ENCODE data around the gene PCDHGA9.
A peak's percentile ranks its signal among the peaks of the same experiment; 100 is the strongest.
"Not testable (repeated sequence)": the region's sequence is repeated elsewhere in the genome, so short reads cannot be mapped to it uniquely, and the experiment has no call there.

Gene PCDHGA9

DNA sequence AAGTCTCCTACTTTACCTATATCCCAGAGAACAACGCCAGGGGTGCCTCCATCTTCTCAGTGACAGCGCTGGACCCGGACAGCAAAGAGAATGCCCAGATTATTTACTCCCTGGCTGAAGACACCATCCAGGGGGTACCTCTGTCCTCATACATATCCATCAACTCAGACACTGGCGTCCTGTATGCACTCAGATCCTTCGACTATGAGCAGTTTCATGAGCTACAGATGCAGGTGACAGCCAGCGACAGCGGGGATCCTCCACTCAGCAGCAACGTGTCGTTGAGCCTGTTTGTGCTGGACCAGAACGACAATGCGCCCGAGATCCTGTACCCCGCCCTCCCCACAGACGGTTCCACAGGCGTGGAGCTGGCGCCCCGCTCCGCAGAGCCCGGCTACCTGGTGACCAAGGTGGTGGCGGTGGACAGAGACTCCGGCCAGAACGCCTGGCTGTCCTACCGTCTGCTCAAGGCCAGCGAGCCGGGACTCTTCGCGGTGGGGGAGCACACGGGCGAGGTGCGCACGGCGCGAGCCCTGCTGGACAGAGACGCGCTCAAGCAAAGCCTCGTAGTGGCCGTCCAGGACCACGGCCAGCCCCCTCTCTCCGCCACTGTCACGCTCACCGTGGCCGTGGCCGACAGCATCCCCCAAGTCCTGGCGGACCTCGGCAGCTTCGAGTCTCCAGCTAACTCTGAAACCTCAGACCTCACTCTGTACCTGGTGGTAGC lies 12.1 kb downstream of the PCDHGA9 start:
- DNase-seq, result not testable (repeated sequence)

- not testable (repeated sequence) for DNase-seq
Measured at GRCh38 chr5:141415275-141415618, 12.7 kb downstream of the PCDHGA9 start.

DNA sequence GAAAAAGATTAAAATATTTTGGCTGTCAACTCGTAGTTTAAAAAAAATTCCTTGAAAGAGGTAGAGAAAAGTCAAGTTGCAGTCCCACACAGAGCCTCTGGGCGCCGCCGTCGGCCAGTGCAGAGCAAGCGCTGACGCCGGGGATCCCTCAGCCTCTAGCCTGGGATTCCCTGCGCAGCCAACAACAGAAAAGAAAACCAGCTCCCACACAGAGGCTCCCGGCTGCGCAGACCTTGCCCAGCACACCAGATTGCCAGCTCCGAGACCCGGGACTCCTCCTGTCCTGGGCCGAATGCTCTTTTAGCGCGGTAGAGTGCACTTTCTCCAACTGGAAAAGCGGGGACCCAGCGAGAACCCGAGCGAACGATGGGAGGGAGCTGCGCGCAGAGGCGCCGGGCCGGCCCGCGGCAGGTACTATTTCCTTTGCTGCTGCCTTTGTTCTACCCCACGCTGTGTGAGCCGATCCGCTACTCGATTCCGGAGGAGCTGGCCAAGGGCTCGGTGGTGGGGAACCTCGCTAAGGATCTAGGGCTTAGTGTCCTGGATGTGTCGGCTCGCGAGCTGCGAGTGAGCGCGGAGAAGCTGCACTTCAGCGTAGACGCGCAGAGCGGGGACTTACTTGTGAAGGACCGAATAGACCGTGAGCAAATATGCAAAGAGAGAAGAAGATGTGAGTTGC lies 15.1 kb downstream of the PCDHGA9 start, which contains the start of gene PCDHGB7:
TSS of gene PCDHGB7 (plus strand) at position 184 of the 679 bp plus-strand sequence. CDS start at position 367, 183 bp downstream.
- peak; percentile 46 to 48 for DNase-seq

GRCh38 chr5:141419074-141419880 lies 16.7 kb downstream of the PCDHGA9 start:
- DNase-seq, result no peak

DNA sequence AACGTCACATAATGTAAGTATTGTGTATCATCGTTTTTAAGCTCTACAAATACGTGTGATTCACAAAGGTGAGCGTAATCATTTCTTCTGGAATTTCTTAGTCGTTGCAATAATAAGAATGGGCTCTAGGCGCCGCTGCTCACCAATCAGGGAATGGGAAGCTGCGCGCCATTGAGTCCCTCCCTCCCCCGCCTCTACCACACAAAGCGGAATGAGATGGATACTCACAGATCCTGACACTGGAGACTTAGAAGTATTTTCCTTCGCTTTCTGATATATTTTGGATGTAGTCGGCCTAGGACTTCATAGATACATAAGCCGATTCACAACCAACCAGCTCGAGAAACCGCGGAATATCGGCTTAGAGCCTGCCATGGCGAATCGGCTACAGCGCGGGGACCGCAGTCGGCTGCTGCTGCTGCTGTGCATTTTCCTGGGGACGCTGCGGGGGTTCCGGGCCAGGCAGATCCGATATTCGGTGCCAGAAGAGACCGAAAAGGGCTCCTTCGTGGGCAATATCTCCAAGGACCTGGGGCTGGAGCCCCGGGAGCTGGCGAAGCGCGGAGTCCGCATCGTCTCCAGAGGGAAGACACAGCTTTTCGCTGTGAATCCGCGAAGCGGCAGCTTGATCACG lies 18.4 kb downstream of the PCDHGA9 start, which contains the start of gene PCDHGA11:
TSS of gene PCDHGA11 (plus strand) at position 197 of the 634 bp plus-strand sequence. CDS start at position 374, 177 bp downstream.
- peak; percentile 43 to 57 for DNase-seq

DNA sequence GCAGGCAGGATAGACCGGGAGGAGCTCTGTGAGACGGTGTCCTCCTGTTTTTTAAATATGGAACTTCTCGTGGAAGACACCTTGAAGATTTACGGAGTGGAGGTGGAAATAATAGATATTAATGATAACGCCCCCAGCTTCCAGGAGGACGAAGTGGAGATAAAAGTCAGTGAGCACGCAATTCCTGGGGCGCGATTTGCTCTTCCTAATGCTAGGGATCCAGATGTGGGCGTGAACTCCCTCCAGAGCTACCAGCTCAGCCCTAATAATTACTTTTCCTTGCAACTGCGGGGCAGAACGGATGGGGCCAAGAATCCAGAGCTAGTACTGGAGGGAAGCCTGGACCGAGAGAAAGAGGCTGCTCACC lies 18.9 kb downstream of the PCDHGA9 start:
- no peak for DNase-seq

GRCh38 chr5:141422742-141423291 lies 20.2 kb downstream of the PCDHGA9 start:
- DNase-seq, result no peak

DNA sequence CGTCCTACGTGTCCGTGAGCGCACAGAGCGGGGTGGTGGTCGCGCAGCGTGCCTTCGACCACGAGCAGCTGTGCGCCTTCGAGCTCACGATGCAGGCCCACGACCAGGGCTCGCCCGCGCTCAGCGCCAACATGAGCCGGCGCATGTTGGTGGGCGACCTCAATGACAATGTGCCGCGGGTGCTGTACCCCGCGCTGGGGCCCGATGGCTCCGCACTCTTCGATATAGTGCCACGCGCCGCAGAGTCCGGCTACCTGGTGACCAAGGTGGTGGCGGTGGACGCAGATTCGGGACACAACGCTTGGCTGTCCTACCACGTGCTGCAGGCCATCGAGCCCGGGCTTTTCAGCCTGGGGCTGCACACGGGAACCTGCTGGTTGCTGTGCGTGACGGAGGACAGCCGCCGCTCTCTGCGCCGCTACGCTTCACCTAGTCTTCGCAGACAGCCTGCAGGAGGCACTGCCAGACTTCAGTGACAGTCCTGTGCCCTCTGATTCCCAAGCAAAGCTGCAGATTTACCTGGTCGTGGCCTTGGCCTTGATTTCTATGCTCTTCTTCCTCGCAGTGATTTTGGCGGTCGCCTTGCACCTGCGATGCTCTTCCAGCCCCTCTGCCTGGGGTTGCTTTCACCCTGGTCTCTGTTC lies 25.3 kb downstream of the PCDHGA9 start:
- DNase-seq, result no peak

GRCh38 chr5:141430332-141431113 lies 27.9 kb downstream of the PCDHGA9 start, which contains the start of gene PCDHGA12:
TSS of gene PCDHGA12 (plus strand) at chr5:141430507. CDS start at chr5:141430760, 253 bp downstream.
- DNase-seq, result peak; percentile 29 to 38

- DNase-seq, result no peak
Measured at GRCh38 chr5:141431286-141431685, 28.7 kb downstream of the PCDHGA9 start.

DNA sequence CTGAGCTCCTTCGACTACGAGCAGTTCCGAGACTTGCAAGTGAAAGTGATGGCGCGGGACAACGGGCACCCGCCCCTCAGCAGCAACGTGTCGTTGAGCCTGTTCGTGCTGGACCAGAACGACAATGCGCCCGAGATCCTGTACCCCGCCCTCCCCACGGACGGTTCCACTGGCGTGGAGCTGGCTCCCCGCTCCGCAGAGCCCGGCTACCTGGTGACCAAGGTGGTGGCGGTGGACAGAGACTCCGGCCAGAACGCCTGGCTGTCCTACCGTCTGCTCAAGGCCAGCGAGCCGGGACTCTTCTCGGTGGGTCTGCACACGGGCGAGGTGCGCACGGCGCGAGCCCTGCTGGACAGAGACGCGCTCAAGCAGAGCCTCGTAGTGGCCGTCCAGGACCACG lies 29.7 kb downstream of the PCDHGA9 start:
- not testable (repeated sequence) for DNase-seq

DNA sequence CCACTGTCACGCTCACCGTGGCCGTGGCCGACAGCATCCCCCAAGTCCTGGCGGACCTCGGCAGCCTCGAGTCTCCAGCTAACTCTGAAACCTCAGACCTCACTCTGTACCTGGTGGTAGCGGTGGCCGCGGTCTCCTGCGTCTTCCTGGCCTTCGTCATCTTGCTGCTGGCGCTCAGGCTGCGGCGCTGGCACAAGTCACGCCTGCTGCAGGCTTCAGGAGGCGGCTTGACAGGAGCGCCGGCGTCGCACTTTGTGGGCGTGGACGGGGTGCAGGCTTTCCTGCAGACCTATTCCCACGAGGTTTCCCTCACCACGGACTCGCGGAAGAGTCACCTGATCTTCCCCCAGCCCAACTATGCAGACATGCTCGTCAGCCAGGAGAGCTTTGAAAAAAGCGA lies 30.1 kb downstream of the PCDHGA9 start:
- DNase-seq, result not testable (repeated sequence)

- no peak for DNase-seq
Measured at GRCh38 chr5:141434006-141434405, 31.4 kb downstream of the PCDHGA9 start.

DNA sequence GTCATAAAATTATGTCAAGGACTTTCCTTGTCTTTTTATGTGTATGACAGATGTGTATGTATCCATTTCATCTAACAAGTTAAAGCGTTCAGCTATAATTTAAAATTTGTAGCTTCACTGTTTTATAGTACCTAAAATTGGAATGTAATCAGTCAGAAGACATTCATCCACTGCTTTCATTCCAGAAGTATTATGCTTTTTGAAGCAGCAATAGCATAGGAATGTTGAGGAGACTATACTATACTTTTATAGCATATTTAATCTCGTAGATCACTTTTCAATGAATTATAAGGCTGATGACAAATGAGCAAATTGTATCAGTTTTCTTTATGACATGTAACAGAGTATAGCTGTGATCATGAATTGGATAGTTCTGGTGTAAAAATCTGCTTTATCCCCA lies 34.6 kb downstream of the PCDHGA9 start:
- no peak for DNase-seq

DNA sequence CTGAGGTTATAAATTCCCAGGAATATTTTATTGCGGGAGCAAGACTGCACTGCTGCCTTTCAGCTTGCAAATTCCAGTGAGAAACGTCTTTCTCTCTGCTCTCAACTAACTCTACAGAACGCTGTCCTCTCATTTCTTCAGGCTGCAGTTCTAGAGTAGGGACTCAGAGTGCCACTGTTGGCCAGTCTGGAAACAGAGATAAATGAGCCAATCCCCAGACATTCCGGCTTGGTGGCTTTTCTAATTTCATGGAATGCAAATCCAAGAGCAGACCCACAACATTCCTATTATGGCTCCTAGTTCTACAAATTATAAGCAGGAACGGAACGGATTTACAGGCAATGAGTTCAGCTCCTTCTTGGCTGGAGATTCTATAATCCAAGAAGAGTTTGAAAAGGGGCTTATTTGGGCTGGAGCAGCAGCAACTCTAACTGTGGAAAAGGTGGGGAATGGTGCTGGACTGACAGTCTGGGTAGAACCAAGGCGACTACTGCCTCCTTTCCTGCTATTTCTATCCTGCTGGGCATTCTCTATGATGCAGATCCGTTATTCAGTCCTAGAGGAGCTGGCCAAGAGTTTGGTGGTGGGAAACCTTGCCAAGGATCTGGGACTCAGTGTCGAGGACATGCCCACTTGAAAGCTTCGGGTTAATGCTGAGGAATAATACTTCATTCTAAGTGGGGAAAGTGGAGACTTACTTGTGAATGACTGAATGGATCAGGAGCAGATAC lies 37.0 kb downstream of the PCDHGA9 start:
- no peak for DNase-seq

DNA sequence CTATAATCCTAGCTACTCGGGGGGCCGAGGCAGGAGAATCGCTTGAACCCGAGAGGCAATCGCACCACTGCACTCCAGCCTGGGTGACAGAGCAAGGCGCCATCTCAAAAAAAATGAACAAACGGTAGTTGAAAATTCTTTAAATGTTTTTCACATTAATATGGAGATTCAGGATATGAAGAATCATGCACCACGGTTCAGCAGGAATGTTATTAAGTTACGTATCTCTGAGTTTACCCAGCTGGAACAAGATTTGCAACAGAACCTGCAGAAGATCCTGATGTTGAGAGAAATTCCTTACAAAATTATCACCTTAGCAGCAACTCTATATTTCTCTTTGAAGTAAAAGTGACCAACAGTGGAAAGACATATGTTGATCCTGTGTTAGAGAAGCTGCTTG lies 37.8 kb downstream of the PCDHGA9 start:
- no peak for DNase-seq

DNA sequence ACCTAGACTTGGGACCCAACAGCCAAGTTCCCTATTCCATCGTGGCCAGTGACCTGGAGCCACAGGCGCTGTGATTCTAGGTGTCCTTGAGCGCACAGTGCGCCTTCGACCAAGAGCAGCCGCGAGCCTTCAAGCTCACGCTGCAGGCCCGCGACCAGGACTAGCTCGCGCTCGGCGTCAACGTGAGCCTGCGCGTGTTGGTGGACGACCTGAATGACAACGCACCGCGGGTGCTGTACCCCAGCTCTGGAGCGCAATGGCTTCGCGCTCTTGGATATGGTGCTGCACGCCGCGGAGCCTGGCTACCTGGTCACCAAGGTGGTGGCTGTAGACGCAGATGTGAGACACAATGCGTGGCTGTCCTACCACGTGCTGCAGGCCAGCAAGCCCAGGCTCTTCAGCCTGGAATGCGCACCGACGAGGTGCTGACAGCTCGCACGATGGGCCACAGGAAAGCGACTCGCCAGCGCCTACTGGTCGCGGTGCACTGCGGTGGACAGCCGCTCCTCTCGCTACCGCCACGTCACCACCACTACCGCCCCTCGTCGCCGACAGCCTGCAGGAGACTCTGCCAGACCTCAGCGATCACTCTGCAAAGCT lies 39.1 kb downstream of the PCDHGA9 start:
- no peak for DNase-seq
